ENCODE measurements around the gene MAST3. TPM values are rescaled to one million over a fixed set of nuclear protein-coding genes. Genes with fewer than 3 reads are reported as not detected.

MAST3 gene
- total RNA-seq, 1 donor from 2014 or later = 16.6 TPM

GRCh38 chr19:18128805-18129204 is 31.2 kb downstream of the MAST3 start:
- DNase-seq = no peak
- Mint-ChIP-seq H3K36me3 (ENCODE audit: unreplicated experiment) (no peaks in the 10 kb centered on the region), H3K4me3 (ENCODE audit: unreplicated experiment) (no peak overlapping the region), H3K4me1 (ENCODE audit: low read depth, unreplicated experiment) (no peaks in the 10 kb centered on the region), H3K27ac (ENCODE audit: unreplicated experiment) (no peak overlapping the region), H3K27me3 (ENCODE audit: unreplicated experiment) (peaks cover 2% of the 10 kb centered on the region), H3K9me3 (ENCODE audit: unreplicated experiment) (no peaks in the 10 kb centered on the region)
- TF ChIP-seq CTCF (IDR thresholded peaks at IDR 0.05; ENCODE audit: partially characterized antibody, unreplicated experiment) = no peak

GRCh38 chr19:18130523-18131242 is 33.1 kb downstream of the MAST3 start:
- peaks cover 1% of the 10 kb centered on the region for H3K9me3 Mint-ChIP-seq (ENCODE audit: unreplicated experiment)
- H3K27me3 Mint-ChIP-seq (ENCODE audit: unreplicated experiment) = peaks cover 5% of the 10 kb centered on the region
- TF ChIP-seq CTCF (IDR thresholded peaks at IDR 0.05; ENCODE audit: partially characterized antibody, unreplicated experiment) = no peak
- DNase-seq = no peak
- H3K4me3 Mint-ChIP-seq (ENCODE audit: unreplicated experiment) = no peak overlapping the region
- no peaks in the 10 kb centered on the region for H3K36me3 Mint-ChIP-seq (ENCODE audit: unreplicated experiment)
- H3K27ac Mint-ChIP-seq (ENCODE audit: unreplicated experiment) = no peak overlapping the region
- H3K4me1 Mint-ChIP-seq (ENCODE audit: low read depth, unreplicated experiment) = no peaks in the 10 kb centered on the region

GRCh38 chr19:18131841-18132596 is 34.4 kb downstream of the MAST3 start:
- no peak overlapping the region for H3K27ac Mint-ChIP-seq (ENCODE audit: unreplicated experiment)
- DNase-seq = peak; percentile 65
- peaks cover 1% of the 10 kb centered on the region for H3K9me3 Mint-ChIP-seq (ENCODE audit: unreplicated experiment)
- H3K4me1 Mint-ChIP-seq (ENCODE audit: low read depth, unreplicated experiment) = no peaks in the 10 kb centered on the region
- no peak overlapping the region for H3K4me3 Mint-ChIP-seq (ENCODE audit: unreplicated experiment)
- peaks cover 5% of the 10 kb centered on the region for H3K27me3 Mint-ChIP-seq (ENCODE audit: unreplicated experiment)
- H3K36me3 Mint-ChIP-seq (ENCODE audit: unreplicated experiment) = no peaks in the 10 kb centered on the region
- TF ChIP-seq CTCF (IDR thresholded peaks at IDR 0.05; ENCODE audit: partially characterized antibody, unreplicated experiment) = no peak

- no peak for DNase-seq
- Mint-ChIP-seq H3K27me3 (ENCODE audit: unreplicated experiment) (peaks cover 7% of the 10 kb centered on the region), H3K9me3 (ENCODE audit: unreplicated experiment) (peaks cover 1% of the 10 kb centered on the region), H3K36me3 (ENCODE audit: unreplicated experiment) (no peaks in the 10 kb centered on the region), H3K4me1 (ENCODE audit: low read depth, unreplicated experiment) (no peaks in the 10 kb centered on the region), H3K4me3 (ENCODE audit: unreplicated experiment) (no peak overlapping the region), H3K27ac (ENCODE audit: unreplicated experiment) (no peak overlapping the region)
- no peak for TF ChIP-seq CTCF (IDR thresholded peaks at IDR 0.05; ENCODE audit: partially characterized antibody, unreplicated experiment)
These were observed 38.4 kb downstream of the MAST3 start for GRCh38 chr19:18135712-18136584.

Data from glutamatergic neuron (in vitro differentiated cells).